ENCODE data around the gene GOLGA7B. TPM values are rescaled to one million over a fixed set of nuclear protein-coding genes. Genes with fewer than 3 reads are reported as not detected.

Gene GOLGA7B
- total RNA-seq, 1 experiment from 2014 or later: 1.5 TPM

DNA sequence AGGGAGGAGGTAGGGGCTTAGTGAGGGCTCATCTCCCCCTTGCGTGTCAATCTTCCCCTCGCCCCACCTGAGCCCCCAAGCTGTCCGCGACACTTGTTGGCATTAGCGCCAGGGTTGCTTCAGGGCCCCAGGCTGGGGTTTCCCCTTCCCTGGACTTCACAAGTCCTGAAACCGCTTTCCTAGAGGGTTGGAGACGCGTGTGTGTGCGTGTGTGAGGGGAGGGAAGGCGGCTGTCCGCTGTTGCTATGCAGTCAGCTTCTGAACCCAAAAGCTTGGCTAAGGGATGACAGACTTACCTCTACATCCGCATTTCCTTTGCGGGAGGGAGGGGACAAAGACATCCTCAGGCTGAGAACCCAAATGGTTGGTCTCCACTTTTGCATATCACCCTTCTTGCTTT, 803 bp downstream of the GOLGA7B start:
- in situ Hi-C loops (cut with HindIII; ENCODE audit: low pct_unique_long_range_greater_than_20kb, low sequenced_read_pairs): no loop called here
- intact Hi-C loops (cut with micrococcal nuclease; ENCODE audit: unreplicated experiment): no loop called here
- ATAC-seq (no peak), DNase-seq (ENCODE audit: low read depth, low spot score) (no peak)
- no peaks in the 10 kb centered on the region for H3K9me3 ChIP-seq (ENCODE audit: control insufficient read depth, insufficient read depth, low read depth, low read length)
- no peak overlapping the region for H3K27ac ChIP-seq (ENCODE audit: low read length)
- H3K27me3 ChIP-seq (ENCODE audit: control insufficient read depth, insufficient read depth, low read length): peaks cover 15% of the 10 kb centered on the region
- ChIA-PET POLR2A (interaction anchor here (0.7 kb wide), 1 partner anchor 32 kb away, joined by 9 read pairs; no protein-coding TSS in a partner anchor), CTCF (interaction anchor here (0.7 to 1.2 kb wide), 2 partner anchors 19 to 947 kb away, joined by 4 to 6 read pairs; no protein-coding TSS in a partner anchor)
- no TSS peak for BruUV-seq (replicated peaks)
- H3K4me3 ChIP-seq (ENCODE audit: low read depth in 2 of 2, low read length in 2 of 2): peak overlapping the region in 1 of 2 experiments; percentile 8; a peak in 1 of 4 replicates
- H3K36me3 ChIP-seq (ENCODE audit: control insufficient read depth, insufficient read depth, low read length): no peaks in the 10 kb centered on the region
- TF ChIP-seq, protein P1, sequence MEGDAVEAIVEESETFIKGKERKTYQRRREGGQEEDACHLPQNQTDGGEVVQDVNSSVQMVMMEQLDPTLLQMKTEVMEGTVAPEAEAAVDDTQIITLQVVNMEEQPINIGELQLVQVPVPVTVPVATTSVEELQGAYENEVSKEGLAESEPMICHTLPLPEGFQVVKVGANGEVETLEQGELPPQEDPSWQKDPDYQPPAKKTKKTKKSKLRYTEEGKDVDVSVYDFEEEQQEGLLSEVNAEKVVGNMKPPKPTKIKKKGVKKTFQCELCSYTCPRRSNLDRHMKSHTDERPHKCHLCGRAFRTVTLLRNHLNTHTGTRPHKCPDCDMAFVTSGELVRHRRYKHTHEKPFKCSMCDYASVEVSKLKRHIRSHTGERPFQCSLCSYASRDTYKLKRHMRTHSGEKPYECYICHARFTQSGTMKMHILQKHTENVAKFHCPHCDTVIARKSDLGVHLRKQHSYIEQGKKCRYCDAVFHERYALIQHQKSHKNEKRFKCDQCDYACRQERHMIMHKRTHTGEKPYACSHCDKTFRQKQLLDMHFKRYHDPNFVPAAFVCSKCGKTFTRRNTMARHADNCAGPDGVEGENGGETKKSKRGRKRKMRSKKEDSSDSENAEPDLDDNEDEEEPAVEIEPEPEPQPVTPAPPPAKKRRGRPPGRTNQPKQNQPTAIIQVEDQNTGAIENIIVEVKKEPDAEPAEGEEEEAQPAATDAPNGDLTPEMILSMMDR (IDR thresholded peaks at IDR 0.05): no peak
- TF ChIP-seq POLR2AphosphoS5 (IDR thresholded peaks at IDR 0.05; ENCODE audit: low read depth, low read length) (no peak), SIN3A (IDR thresholded peaks at IDR 0.05; ENCODE audit: borderline replicate concordance, insufficient read depth, low read depth, low read length) (no peak), TCF7L2 (IDR thresholded peaks at IDR 0.05; ENCODE audit: low read depth, low read length) (no peak)
- TF ChIP-seq, protein P2, sequence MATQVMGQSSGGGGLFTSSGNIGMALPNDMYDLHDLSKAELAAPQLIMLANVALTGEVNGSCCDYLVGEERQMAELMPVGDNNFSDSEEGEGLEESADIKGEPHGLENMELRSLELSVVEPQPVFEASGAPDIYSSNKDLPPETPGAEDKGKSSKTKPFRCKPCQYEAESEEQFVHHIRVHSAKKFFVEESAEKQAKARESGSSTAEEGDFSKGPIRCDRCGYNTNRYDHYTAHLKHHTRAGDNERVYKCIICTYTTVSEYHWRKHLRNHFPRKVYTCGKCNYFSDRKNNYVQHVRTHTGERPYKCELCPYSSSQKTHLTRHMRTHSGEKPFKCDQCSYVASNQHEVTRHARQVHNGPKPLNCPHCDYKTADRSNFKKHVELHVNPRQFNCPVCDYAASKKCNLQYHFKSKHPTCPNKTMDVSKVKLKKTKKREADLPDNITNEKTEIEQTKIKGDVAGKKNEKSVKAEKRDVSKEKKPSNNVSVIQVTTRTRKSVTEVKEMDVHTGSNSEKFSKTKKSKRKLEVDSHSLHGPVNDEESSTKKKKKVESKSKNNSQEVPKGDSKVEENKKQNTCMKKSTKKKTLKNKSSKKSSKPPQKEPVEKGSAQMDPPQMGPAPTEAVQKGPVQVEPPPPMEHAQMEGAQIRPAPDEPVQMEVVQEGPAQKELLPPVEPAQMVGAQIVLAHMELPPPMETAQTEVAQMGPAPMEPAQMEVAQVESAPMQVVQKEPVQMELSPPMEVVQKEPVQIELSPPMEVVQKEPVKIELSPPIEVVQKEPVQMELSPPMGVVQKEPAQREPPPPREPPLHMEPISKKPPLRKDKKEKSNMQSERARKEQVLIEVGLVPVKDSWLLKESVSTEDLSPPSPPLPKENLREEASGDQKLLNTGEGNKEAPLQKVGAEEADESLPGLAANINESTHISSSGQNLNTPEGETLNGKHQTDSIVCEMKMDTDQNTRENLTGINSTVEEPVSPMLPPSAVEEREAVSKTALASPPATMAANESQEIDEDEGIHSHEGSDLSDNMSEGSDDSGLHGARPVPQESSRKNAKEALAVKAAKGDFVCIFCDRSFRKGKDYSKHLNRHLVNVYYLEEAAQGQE (IDR thresholded peaks at IDR 0.05; ENCODE audit: insufficient read depth in 1 of 2, low read depth in 2 of 2, low read length in 1 of 2): 0 out of 4 replicates have a peak, but pooled peaks of 1 of the 2 experiments have one; percentile 65
- no peaks in the 10 kb centered on the region for H3K4me1 ChIP-seq (ENCODE audit: control insufficient read depth, insufficient read depth, low read length)

DNA sequence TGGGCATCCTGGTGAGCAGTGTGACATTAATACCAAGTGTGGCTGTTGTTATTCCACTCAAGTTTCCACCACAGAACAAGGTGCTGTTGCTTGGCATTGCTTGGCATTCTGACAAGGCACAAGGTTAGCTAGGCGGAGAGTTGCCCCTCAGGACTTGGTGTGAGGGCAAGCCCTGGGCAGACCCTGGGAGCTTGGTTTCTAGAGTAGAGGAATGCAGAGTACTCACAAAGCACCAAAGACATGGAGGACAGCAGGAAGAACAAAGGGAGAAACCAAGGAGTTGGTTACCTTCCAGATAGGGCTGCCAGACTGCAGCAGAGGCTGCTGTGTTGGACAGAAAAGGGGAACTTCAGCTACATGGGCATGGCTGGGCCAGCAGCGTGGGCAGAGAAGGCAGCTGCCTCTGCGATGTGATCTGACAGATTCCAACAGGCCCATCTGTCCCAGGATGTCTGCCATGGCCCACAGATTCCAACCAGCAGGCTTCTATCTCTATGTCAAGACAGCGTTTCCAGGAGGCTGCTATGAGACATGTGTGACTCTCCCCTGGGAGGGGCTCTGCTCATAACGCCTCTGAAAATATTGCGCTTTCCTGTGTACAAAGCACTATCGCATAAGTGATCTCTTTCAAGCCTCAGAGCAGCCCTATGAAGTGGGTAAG, 1.8 kb downstream of the GOLGA7B start:
- Histone ChIP-seq H3K9me3 (ENCODE audit: control insufficient read depth, insufficient read depth, low read depth, low read length) (no peaks in the 10 kb centered on the region), H3K4me1 (ENCODE audit: control insufficient read depth, insufficient read depth, low read length) (no peaks in the 10 kb centered on the region), H3K27ac (ENCODE audit: low read length) (no peak overlapping the region), H3K4me3 (ENCODE audit: low read depth in 2 of 2, low read length in 2 of 2) (no peak overlapping the region), H3K27me3 (ENCODE audit: control insufficient read depth, insufficient read depth, low read length) (peaks cover 13% of the 10 kb centered on the region), H3K36me3 (ENCODE audit: control insufficient read depth, insufficient read depth, low read length) (no peaks in the 10 kb centered on the region)
- TF ChIP-seq, protein P1 (IDR thresholded peaks at IDR 0.05): no peak
- TF ChIP-seq SIN3A (IDR thresholded peaks at IDR 0.05; ENCODE audit: borderline replicate concordance, insufficient read depth, low read depth, low read length): no peak
- no peak for TF ChIP-seq POLR2AphosphoS5 (IDR thresholded peaks at IDR 0.05; ENCODE audit: low read depth, low read length)
- TF ChIP-seq, protein P2 (IDR thresholded peaks at IDR 0.05; ENCODE audit: insufficient read depth in 1 of 2, low read depth in 2 of 2, low read length in 1 of 2): no peak
- no peak for TF ChIP-seq TCF7L2 (IDR thresholded peaks at IDR 0.05; ENCODE audit: low read depth, low read length)
- POLR2A ChIA-PET: no interaction called here
- DNase-seq (ENCODE audit: low read depth, low spot score): no peak
- CTCF ChIA-PET: no interaction called here
- in situ Hi-C loops (cut with HindIII; ENCODE audit: low pct_unique_long_range_greater_than_20kb, low sequenced_read_pairs): no loop called here
- BruUV-seq (replicated peaks): no TSS peak
- intact Hi-C loops (cut with micrococcal nuclease; ENCODE audit: unreplicated experiment): no loop called here
- ATAC-seq: no peak
